T-cell (primary cell): Measurements from ENCODE around the gene FBLN2. TPM values are rescaled to one million over a fixed set of nuclear protein-coding genes. Genes with fewer than 3 reads are reported as not detected.
"Not testable (repeated sequence)": the region's sequence is repeated elsewhere in the genome, so short reads cannot be mapped to it uniquely, and the experiment has no call there.

ENCODE experiments used
- ATAC-seq, 4 experiments: fragments of 200-7000 bp in 3 of 4; fragments of 150-1000 bp in 1 of 4; cut with Tn5 transposase; replicated peaks in 1 of 4; 1 replicate in 3 of 4; 2 replicates in 1 of 4; pipeline ENCODE4 v1.10.0; 2021; ENCODE audit warnings: moderate library complexity in 3 of 4, mild to moderate bottlenecking in 2 of 4, moderate number of reproducible peaks in 1 of 4
- CTCF ChIA-PET, 2 donors: fragments of 300-600 bp; sonication (Branson Sonifier 250); formaldehyde crosslinking; loops; one replicate each; lab custom pipeline; 2022; ENCODE audit warnings: antibody characterized with exemption in 2 of 2; lab: Charles Lee
- POLR2A ChIA-PET, 2 donors: fragments of 300-600 bp; sonication (Branson Sonifier 250); formaldehyde crosslinking; loops; one replicate each; lab custom pipeline; 2022; ENCODE audit warnings: antibody characterized with exemption in 2 of 2; lab: Charles Lee
- DNase-seq, 35 experiments: peaks; one replicate each; pipeline versions ENCODE4 v3.0.0 to v3.0.0-alpha.2; 2013 to 2023
- H3K27ac ChIP-seq: one replicate; pipeline ENCODE4 v1.5.1; 2013; ENCODE audit warnings: low read length
- H3K27me3 ChIP-seq, 2 experiments: replicated peaks in 1 of 2; 1 replicate in 1 of 2; 2 replicates in 1 of 2; pipeline versions ENCODE4 v1.6.1 to v1.7.0; 2013; ENCODE audit warnings: low read length in 1 of 2, mixed read lengths in 1 of 2; ENCODE audit not compliant: control insufficient read depth in 2 of 2, insufficient read depth in 2 of 2; ENCODE audit errors: extremely low read depth in 1 of 2
- H3K36me3 ChIP-seq, 2 donors: 1 replicate in 1 of 2; 2 replicates in 1 of 2; pipeline versions ENCODE4 v1.6.1 to v1.7.0; 2013; ENCODE audit warnings: low read length in 1 of 2; ENCODE audit not compliant: control insufficient read depth in 2 of 2, insufficient read depth in 1 of 2; ENCODE audit errors: extremely low read depth in 1 of 2
- H3K4me1 ChIP-seq, 2 experiments: 1 replicate in 1 of 2; 2 replicates in 1 of 2; pipeline versions ENCODE4 v1.6.1 to v1.7.0; 2013; ENCODE audit warnings: low read length in 2 of 2, mixed read lengths in 1 of 2; ENCODE audit not compliant: insufficient read depth in 2 of 2, control insufficient read depth in 1 of 2; ENCODE audit errors: extremely low read depth in 1 of 2
- H3K4me3 ChIP-seq, 2 donors: 1 replicate in 1 of 2; 2 replicates in 1 of 2; pipeline versions ENCODE4 v1.5.1 to v1.7.0; 2013; ENCODE audit warnings: mild to moderate bottlenecking in 2 of 2, low read length in 1 of 2, moderate library complexity in 1 of 2; ENCODE audit not compliant: control insufficient read depth in 1 of 2; ENCODE audit errors: extremely low read depth in 1 of 2
- H3K9me3 ChIP-seq: 2 replicates; pipeline ENCODE4 v1.7.0; 2013
- H3K27ac Mint-ChIP-seq, 2 donors: one replicate each; pipeline ENCODE4 v1.8.0; 2020 to 2021; ENCODE audit warnings: mild to moderate bottlenecking in 2 of 2, mixed read lengths in 2 of 2
- H3K27me3 Mint-ChIP-seq, 2 donors: one replicate each; pipeline ENCODE4 v1.8.0; 2021 to 2022; ENCODE audit warnings: mixed read lengths in 2 of 2
- H3K36me3 Mint-ChIP-seq: one replicate; pipeline ENCODE4 v1.8.0; 2021; ENCODE audit warnings: mixed read lengths
- H3K4me1 Mint-ChIP-seq, 3 donors: one replicate each; pipeline ENCODE4 v1.8.0; 2020 to 2022; ENCODE audit warnings: mixed read lengths in 3 of 3, mild to moderate bottlenecking in 1 of 3
- H3K4me3 Mint-ChIP-seq, 3 donors: one replicate each; pipeline ENCODE4 v1.8.0; 2020 to 2022; ENCODE audit warnings: mild to moderate bottlenecking in 3 of 3, mixed read lengths in 3 of 3, moderate library complexity in 3 of 3
- H3K9me3 Mint-ChIP-seq, 3 donors: one replicate each; pipeline ENCODE4 v1.8.0; 2020 to 2022; ENCODE audit warnings: mixed read lengths in 3 of 3
- WGBS: methylation state at CpG from one replicate; pipeline ENCODE4 v1.1.5; 2013; ENCODE audit warnings: missing lambda C conversion rate; ENCODE audit not compliant: insufficient coverage; 5-methylcytosine and 5-hydroxymethylcytosine counted together
- total RNA-seq, 35 experiments: library from RNA in 6 of 35; stranded (reverse) in 6 of 35; fragments of 120-200 nt in 1 of 35; gene quantifications; one replicate each; pipeline versions ENCODE4 v1.2.1 to v1.2.4 and lab custom pipeline; 2013 to 2026

Gene FBLN2
- total RNA-seq, result 1 to 10 TPM; 1.5 to 5.8 (median 2.8) TPM
- total RNA-seq (2013), result 1.4 TPM
- total RNA-seq (lab: John Stamatoyannopoulos, UW), result 0 to 6.4 (median 1.4) reads per million in 29 experiments

DNA sequence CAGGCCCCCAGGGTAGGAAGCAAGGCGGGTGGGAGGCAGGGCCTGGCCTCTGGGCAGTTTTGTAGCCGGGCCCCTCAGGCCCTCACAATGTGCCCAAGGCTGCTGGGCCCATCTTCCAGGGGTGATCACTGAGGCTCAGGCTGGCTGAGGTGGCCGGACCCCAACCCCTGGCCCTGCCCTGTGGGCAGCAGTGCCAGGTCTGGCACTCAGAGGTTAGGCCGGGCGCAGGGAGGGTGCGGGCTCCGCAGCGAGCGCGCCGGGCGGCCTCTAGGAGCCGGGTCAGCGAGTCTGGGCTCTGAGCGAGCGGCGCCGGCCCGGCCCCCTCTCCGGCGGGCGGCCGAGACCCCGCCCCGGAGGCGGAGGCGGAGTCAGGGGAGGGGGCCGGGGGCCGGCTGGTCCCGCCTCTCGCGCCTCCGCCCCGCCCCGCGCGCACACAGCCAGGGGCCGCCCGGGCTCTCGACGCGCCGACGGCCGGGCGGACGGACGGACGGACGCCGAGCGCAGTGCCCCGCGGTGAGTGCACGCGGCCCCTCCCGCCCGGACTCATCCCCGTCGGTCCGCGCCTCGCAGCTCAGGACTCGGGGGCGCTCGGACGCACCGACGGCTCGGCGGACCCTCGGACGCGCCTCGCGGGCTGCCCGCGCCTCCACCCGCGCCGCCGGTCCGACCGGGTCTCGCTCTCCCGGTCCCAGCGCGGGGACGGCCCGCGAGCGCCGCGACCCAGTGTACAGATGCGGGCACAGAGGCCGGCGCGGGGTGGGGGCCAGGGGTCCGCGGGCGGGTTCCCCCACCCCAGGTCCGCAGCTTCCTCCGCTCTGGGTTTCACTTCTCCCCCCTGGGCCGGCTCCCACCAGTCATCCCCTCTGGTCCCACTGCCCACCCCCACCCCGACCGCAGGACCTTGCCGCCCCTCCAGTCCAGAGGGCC, at the start of gene FBLN2:
TSS of gene FBLN2 (plus strand) at position 430 of the 927 bp plus-strand sequence. CDS start 21,231 bp downstream, outside the sequence.
- Mint-ChIP-seq H3K36me3 (no peaks in the 10 kb centered on the region), H3K4me1 (peaks cover 28 to 48% (median 29%) of the 10 kb centered on the region in 3 donors), H3K27ac (peak within 1 kb of the TSS; percentile 23 to 60), H3K9me3 (no peaks in the 10 kb centered on the region), H3K4me3 (peak within 1 kb of the TSS; percentile 75 to 85 (median 75)), H3K27me3 (peaks cover 20 to 71% of the 10 kb centered on the region in 2 donors)
- Histone ChIP-seq H3K27ac (no peak within 1 kb of the TSS), H3K9me3 (no peaks in the 10 kb centered on the region), H3K4me3 (peak within 1 kb of the TSS in 1 of 2 donors; percentile 4), H3K36me3 (no peaks in the 10 kb centered on the region), H3K4me1 (peaks cover 14 to 54% of the 10 kb centered on the region in 2 experiments), H3K27me3 (peaks cover 0 to 77% of the 10 kb centered on the region in 2 experiments)
- ChIA-PET POLR2A (no interaction called here), CTCF (no interaction called here)
- peak; percentile 39 to 59 (median 44) for ATAC-seq
- 7% methylated on average over 107 of the region's 107 CpGs for WGBS
- DNase-seq, result peak in 3 of 35 experiments; percentile 3 to 46 (median 19)

GRCh38 chr3:13499246-13499645, 49.7 kb upstream of the FBLN2 start:
- CTCF ChIA-PET, result interaction anchor here in 1 of 2 donors (1.6 kb wide), 1 partner anchor 149 kb away, joined by 7 read pairs; no protein-coding TSS in a partner anchor
- H3K36me3 ChIP-seq, H3K4me3 Mint-ChIP-seq, H3K27ac ChIP-seq, H3K9me3 Mint-ChIP-seq, H3K9me3 ChIP-seq, H3K36me3 Mint-ChIP-seq, H3K4me1 Mint-ChIP-seq, DNase-seq, H3K4me3 ChIP-seq, POLR2A ChIA-PET, ATAC-seq, H3K27me3 Mint-ChIP-seq, H3K27ac Mint-ChIP-seq, H3K27me3 ChIP-seq: not testable (repeated sequence)
- peaks cover 0 to 11% of the 10 kb centered on the region in 2 experiments for H3K4me1 ChIP-seq
- WGBS, result 91% methylated on average over 9 of the region's 11 CpGs

DNA sequence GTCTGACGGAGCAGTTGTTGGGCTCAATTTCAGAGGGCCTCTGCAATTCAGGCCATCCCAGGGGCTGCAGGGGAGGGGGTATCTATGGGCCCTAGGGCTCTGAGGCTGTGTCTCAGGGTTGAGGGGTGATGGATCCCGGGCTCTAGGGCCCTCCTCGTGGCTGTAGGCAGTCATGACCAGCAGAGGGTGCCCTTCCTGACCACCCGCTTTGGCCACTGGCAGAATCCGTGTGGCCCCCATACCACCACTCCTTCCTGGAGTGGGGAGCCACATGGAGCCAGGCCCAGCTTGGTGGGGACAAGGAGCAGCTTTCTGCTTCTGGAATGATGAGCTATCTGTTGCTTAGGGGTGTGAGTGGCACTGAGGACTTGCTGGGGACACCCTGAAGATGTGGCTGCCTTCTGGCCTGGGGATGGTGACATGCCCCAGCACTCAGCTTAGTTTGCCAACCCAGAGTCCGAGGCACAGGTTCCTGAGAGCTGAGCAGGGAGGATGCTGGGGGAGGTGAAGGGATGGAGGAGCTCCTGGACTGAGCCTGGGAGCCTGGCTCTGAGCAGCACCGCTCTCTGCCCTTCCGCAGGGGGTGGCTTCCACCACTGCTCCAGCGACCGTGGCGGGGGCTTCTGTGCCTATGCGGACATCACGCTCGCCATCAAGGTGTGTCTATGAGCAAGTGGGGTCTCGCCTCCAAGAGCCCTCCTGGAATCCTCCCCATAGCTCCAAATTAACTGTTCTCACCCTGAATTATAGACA, 48.6 kb upstream of the FBLN2 start:
- H3K4me3 Mint-ChIP-seq, result no peak overlapping the region
- Histone ChIP-seq H3K4me3 (no peak overlapping the region), H3K27me3 (no peaks in the 10 kb centered on the region), H3K9me3 (no peaks in the 10 kb centered on the region), H3K36me3 (no peaks in the 10 kb centered on the region), H3K4me1 (peaks cover 0 to 4% of the 10 kb centered on the region in 2 experiments), H3K27ac (no peak overlapping the region)
- no peak for DNase-seq
- CTCF ChIA-PET, result no interaction called here
- H3K36me3 Mint-ChIP-seq, result peaks cover 7% of the 10 kb centered on the region
- H3K27me3 Mint-ChIP-seq, result no peaks in the 10 kb centered on the region
- H3K9me3 Mint-ChIP-seq, result no peaks in the 10 kb centered on the region
- no peak overlapping the region for H3K27ac Mint-ChIP-seq
- no peaks in the 10 kb centered on the region for H3K4me1 Mint-ChIP-seq
- ATAC-seq, result no peak
- POLR2A ChIA-PET, result no interaction called here
- WGBS, result 61% methylated on average over 4 of the region's 15 CpGs

- no peaks in the 10 kb centered on the region for H3K9me3 ChIP-seq
- peaks cover 7% of the 10 kb centered on the region for H3K36me3 Mint-ChIP-seq
- no peaks in the 10 kb centered on the region for H3K27me3 Mint-ChIP-seq
- 90% methylated on average over 4 of the region's 4 CpGs for WGBS
- ChIA-PET POLR2A (no interaction called here), CTCF (no interaction called here)
- H3K36me3 ChIP-seq, result no peaks in the 10 kb centered on the region
- no peaks in the 10 kb centered on the region for H3K4me1 Mint-ChIP-seq
- H3K4me1 ChIP-seq, result peaks cover 0 to 4% of the 10 kb centered on the region in 2 experiments
- no peak overlapping the region for H3K27ac ChIP-seq
- DNase-seq (no peak), ATAC-seq (no peak)
- no peaks in the 10 kb centered on the region for H3K9me3 Mint-ChIP-seq
- H3K27ac Mint-ChIP-seq, result no peak overlapping the region
- H3K27me3 ChIP-seq, result no peaks in the 10 kb centered on the region
- no peak overlapping the region for H3K4me3 ChIP-seq
- no peak overlapping the region for H3K4me3 Mint-ChIP-seq
Measured at GRCh38 chr3:13501056-13501455, 47.9 kb upstream of the FBLN2 start.

DNA sequence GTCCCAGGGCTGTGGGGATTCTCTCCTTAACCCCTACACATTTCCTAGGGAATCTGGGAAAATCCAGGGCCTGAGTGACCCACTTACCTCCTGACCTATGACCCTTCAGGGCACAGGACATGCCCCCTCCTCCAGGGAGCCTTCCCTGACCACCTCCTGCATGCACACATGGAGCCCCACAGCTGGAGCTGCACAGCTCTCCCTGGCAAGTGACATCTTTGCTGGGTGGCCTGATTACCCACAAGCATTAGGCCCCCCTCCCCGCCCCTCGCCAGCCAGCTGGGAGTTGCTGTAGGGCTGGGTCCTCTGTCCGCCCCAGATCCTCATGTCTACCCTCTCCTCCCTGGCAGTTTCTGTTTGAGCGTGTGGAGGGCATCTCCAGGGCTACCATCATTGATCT, 47.4 kb upstream of the FBLN2 start:
- Mint-ChIP-seq H3K27ac (no peak overlapping the region), H3K9me3 (no peaks in the 10 kb centered on the region), H3K27me3 (no peaks in the 10 kb centered on the region), H3K4me3 (no peak overlapping the region), H3K4me1 (no peaks in the 10 kb centered on the region), H3K36me3 (peaks cover 7% of the 10 kb centered on the region)
- no peak for ATAC-seq
- POLR2A ChIA-PET, result no interaction called here
- CTCF ChIA-PET, result no interaction called here
- H3K4me3 ChIP-seq, result no peak overlapping the region
- H3K9me3 ChIP-seq, result no peaks in the 10 kb centered on the region
- DNase-seq, result no peak
- H3K36me3 ChIP-seq, result no peaks in the 10 kb centered on the region
- H3K4me1 ChIP-seq, result peaks cover 0 to 2% of the 10 kb centered on the region in 2 experiments
- H3K27me3 ChIP-seq, result no peaks in the 10 kb centered on the region
- no peak overlapping the region for H3K27ac ChIP-seq
- 86% methylated on average over 4 of the region's 4 CpGs for WGBS

GRCh38 chr3:13501958-13502790, 46.8 kb upstream of the FBLN2 start:
- Mint-ChIP-seq H3K36me3 (peaks cover 7% of the 10 kb centered on the region), H3K27ac (no peak overlapping the region), H3K9me3 (no peaks in the 10 kb centered on the region), H3K4me1 (no peaks in the 10 kb centered on the region), H3K27me3 (no peaks in the 10 kb centered on the region), H3K4me3 (no peak overlapping the region)
- CTCF ChIA-PET, result no interaction called here
- 82% methylated on average over 12 of the region's 18 CpGs for WGBS
- no peaks in the 10 kb centered on the region for H3K4me1 ChIP-seq
- no peak overlapping the region for H3K4me3 ChIP-seq
- ATAC-seq, result no peak
- no peaks in the 10 kb centered on the region for H3K9me3 ChIP-seq
- no peaks in the 10 kb centered on the region for H3K36me3 ChIP-seq
- H3K27me3 ChIP-seq, result no peaks in the 10 kb centered on the region
- DNase-seq, result no peak
- POLR2A ChIA-PET, result no interaction called here
- no peak overlapping the region for H3K27ac ChIP-seq
